ENCODE results near the gene NHLH1. TPM values are rescaled to one million over a fixed set of nuclear protein-coding genes. Genes with fewer than 3 reads are reported as not detected.

Gene NHLH1
- total and polyA plus RNA-seq, 2 of the 13 experiments (the other 11 are each of a cell fraction or from before 2014, with no cell fraction given) = 0.11 to 0.57 TPM

DNA sequence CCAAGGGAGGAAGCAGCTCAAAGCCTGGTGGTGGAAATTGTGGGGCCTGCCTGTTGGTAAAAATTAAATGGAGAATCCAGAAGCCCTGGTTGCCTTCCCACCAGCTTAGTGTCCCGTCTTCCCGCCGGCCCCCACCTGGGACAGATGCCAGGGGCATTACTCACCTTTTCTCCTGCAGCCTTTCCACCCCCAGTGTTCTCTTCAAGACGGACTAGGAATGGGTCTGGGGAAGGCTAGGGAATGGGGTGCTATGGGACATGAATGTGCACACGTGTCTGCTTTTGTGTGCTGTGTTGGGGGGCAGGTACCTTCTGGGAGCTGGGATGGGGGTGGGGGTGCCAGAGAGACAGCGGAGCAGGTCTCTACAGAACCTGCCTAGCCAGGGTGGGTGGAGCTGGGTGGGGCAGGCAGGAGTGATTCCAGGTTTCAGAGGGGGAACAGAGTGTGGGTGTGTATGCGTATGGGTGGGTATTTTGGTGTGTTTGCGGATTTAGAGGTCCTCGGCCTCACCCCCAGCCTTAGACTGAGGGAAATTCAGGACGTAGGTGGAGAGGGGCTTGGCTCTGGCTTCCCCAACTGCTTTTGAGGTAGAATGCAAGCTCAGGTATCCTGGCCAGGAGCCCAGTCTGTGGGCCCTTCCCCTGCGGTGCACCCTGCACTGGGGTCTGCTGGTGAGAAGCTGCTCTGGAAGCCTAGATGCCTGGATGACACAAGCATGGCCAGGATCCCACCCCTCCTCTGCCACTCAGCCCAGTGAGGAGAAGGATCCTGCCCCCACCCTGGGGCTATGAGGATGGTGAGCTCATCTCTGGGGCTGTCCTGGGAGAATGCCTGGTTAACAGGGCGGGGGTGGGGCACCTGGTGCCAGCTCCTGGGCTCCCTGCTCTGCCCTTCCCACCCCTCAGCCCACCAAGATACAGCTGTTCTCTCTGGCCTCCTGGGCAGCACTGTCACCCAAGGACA is 41.2 kb downstream of the NHLH1 start (continued):
- TF ChIP-seq LRRFIP1 (CRISPR knock-in tag; conservative IDR thresholded peaks at IDR 0.05) (no peak), ZNF776 (CRISPR knock-in tag; IDR thresholded peaks at IDR 0.05) (no peak)
- TF ChIP-seq, protein P1, sequence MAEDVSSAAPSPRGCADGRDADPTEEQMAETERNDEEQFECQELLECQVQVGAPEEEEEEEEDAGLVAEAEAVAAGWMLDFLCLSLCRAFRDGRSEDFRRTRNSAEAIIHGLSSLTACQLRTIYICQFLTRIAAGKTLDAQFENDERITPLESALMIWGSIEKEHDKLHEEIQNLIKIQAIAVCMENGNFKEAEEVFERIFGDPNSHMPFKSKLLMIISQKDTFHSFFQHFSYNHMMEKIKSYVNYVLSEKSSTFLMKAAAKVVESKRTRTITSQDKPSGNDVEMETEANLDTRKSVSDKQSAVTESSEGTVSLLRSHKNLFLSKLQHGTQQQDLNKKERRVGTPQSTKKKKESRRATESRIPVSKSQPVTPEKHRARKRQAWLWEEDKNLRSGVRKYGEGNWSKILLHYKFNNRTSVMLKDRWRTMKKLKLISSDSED (CRISPR knock-in tag; IDR thresholded peaks at IDR 0.05) = no peak
- TF ChIP-seq, protein P2, sequence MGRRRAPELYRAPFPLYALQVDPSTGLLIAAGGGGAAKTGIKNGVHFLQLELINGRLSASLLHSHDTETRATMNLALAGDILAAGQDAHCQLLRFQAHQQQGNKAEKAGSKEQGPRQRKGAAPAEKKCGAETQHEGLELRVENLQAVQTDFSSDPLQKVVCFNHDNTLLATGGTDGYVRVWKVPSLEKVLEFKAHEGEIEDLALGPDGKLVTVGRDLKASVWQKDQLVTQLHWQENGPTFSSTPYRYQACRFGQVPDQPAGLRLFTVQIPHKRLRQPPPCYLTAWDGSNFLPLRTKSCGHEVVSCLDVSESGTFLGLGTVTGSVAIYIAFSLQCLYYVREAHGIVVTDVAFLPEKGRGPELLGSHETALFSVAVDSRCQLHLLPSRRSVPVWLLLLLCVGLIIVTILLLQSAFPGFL (CRISPR knock-in tag; IDR thresholded peaks at IDR 0.05) = no peak
- TF ChIP-seq, protein P3, sequence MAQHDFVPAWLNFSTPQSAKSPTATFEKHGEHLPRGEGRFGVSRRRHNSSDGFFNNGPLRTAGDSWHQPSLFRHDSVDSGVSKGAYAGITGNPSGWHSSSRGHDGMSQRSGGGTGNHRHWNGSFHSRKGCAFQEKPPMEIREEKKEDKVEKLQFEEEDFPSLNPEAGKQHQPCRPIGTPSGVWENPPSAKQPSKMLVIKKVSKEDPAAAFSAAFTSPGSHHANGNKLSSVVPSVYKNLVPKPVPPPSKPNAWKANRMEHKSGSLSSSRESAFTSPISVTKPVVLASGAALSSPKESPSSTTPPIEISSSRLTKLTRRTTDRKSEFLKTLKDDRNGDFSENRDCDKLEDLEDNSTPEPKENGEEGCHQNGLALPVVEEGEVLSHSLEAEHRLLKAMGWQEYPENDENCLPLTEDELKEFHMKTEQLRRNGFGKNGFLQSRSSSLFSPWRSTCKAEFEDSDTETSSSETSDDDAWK (CRISPR knock-in tag; IDR thresholded peaks at IDR 0.05) = no peak
